GM18907 (cell line): ENCODE measurements around the gene CRACR2B.
A peak's percentile ranks its signal among the peaks of the same experiment; 100 is the strongest.

ENCODE experiments used
- ATAC-seq: cut with Tn5 transposase; IDR thresholded peaks from one replicate; pipeline ENCODE4 v1.9.1; 2021; ENCODE audit warnings: mild to moderate bottlenecking, moderate library complexity; ENCODE audit not compliant: unreplicated experiment

CRACR2B gene

DNA sequence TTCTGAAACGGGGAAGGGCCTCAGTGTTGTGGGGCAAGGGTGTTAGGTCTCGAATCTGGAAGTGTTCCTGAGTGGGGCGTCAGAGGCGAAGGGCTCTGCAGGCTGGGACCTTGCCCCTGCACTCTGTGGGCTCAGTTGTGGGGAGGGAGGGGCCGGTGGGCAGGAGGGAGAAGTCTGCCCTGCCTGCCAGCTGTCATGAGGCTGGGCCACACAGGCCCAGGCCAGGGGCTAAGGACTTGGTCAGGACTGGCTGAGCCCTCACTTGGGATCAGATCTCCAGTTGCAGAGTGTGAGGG is at the start of gene CRACR2B:
CRACR2B (plus strand) TSS at position 23 of the 296 bp plus-strand sequence. CDS start 689 bp downstream, outside the sequence.
- ATAC-seq: peak; percentile 7

DNA sequence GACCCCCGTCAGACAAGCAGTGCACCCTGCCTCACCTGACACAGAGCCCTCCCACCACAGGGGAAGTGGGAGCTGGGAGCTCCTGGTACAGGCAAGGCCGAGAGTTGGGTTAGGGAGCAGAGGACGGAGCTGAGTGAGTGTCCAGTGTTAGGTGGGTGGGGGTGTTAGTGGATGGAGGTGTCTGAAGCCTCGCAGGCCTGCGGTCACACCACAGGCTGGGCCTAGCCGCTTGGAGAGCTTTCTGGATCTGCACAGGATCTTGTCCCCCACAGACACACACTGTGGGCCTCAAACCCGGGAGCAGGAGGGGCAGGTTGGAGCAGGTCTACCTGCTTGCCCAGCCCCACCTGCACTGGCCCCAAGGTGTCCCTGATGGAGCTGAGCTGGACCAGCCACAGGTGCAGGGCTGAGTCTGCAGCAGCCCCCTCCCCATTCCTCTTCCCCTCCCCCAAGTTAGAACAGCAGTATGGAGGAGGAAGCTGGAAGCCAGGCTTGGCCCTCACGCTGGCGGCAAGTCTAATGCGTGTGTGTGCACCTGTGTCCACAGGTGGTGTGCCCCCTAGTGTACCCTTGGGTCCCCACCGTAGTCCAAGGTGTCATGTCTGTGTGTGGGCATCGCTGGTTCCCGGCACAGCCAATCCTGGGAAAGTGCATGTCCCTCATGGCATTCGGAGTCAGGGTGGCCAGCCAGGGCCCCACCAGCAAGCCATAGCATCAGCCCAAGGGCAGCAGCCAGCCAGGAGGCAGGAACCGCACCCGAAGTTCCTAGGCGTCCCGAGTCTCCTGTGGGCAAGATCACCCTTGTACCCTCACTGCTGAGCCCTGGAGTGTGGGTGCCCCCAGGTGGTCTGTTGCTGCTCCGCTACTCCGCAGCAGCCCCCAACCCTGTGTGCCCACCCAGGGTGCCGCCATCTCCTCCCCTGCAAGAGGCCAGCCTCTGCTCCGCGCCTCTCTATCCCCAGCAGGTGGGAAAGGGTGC is 48.5 kb upstream of the CRACR2B start:
- no peak for ATAC-seq

GRCh38 chr11:779955-780532 is 47.7 kb upstream of the CRACR2B start:
- no peak for ATAC-seq

DNA sequence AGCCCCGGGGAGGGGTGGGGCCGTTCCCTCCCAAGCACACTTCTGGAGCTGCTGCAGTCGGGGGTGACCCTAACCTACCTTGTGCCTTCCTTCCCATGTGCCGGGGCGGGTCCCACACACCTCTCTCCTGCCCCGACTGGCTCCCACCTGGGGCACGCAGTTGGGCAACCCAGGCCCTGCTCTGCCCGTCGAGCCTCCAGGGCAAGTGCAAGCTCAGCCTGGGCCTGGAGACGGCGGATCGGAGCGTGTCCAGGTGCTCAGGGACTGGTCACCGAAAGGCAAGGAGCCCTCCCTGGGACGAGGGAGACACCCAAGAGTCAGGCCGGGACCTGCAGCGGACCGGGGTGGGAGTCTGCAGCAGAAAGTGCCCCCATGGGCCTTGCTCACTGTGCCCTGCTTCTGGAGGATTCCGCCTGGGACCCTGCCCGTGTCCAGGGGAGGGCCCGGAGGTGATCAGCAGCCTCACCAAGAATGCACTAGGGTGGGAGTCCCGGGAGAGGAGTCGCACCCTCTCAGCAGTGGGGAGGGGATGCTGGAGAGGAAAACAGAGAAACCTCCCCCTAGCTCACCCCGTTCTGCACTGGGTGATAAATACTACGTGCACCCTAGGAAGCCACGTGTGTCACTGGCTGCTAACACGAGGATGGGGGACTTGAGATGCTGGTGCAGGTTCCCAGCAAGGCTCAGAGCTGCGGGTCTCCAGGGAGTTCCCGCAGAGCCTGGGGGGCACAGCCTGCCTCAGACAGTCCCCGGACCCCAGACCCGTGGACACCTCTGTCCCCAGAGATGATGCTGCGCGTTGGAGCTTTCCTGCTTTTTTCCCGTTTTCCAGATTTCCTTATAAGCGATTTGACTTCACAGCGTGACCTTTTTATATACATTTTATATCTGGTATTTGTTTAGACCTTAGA is 45.2 kb upstream of the CRACR2B start:
- no peak for ATAC-seq

DNA sequence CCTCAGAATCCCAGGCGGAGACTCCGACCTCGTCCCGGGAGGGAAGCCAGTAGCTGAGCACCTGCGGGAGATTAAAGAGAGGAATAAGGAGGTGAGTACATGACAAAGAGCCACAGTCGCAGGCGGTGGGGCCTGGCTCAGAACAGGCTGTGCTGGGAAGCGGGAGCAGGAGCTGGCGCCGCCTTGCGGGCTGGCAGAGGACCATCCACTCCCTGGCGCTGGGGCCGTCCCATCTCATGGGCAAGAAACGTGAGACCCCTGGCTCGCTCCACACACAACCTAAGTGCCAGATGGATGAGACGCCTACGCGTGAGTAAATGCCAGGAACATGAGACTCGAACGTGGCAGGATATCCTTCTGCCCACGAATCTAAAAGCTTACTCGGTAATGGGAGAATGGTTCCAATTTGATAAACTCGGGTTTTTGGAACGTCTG is 44.1 kb upstream of the CRACR2B start:
- no peak for ATAC-seq

- no peak for ATAC-seq
Measured at GRCh38 chr11:786235-787083, 41.3 kb upstream of the CRACR2B start.

- no peak for ATAC-seq
Measured at GRCh38 chr11:787084-787675, 40.5 kb upstream of the CRACR2B start.

DNA sequence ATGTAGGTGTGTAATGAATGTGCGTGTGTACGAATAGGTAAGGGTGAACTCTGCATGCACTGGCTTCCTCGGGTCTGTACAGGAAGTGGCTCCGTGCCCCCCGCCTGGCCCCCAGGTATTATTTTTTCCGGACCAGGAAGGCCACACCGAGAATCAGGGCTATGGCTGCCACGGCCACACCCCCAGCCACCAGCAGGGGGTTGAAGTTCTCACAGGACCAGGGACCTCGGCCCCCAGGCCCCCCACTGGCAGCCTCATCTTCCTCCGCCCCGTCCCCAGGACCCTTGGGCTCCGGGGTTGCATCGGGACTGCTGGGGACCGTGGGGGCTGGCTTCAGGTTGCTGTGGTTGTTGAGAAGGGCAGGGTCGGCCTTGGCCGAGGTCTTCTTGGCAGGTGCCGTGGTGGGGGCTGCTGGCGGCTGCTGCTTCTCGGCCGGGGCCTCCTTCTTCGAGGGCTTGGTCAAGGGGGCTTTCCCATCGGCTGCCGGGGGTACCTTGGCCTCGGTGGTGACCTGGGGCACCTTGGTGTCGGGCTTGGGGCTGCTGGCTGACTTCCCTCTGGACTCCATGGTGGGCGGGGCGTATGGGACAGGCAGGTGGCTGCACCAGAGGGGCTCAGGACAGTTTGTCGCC is 39.6 kb upstream of the CRACR2B start:
- no peak for ATAC-seq

GRCh38 chr11:788953-789940 is 38.5 kb upstream of the CRACR2B start:
- no peak for ATAC-seq

- no peak for ATAC-seq
Measured at GRCh38 chr11:789943-790342, 37.8 kb upstream of the CRACR2B start, which contains the start of gene CEND1. TSS of gene CEND1 (minus strand) at chr11:790090. CDS start at chr11:788576, 1,514 bp downstream.

GRCh38 chr11:790721-791564 is 36.8 kb upstream of the CRACR2B start:
- no peak for ATAC-seq

DNA sequence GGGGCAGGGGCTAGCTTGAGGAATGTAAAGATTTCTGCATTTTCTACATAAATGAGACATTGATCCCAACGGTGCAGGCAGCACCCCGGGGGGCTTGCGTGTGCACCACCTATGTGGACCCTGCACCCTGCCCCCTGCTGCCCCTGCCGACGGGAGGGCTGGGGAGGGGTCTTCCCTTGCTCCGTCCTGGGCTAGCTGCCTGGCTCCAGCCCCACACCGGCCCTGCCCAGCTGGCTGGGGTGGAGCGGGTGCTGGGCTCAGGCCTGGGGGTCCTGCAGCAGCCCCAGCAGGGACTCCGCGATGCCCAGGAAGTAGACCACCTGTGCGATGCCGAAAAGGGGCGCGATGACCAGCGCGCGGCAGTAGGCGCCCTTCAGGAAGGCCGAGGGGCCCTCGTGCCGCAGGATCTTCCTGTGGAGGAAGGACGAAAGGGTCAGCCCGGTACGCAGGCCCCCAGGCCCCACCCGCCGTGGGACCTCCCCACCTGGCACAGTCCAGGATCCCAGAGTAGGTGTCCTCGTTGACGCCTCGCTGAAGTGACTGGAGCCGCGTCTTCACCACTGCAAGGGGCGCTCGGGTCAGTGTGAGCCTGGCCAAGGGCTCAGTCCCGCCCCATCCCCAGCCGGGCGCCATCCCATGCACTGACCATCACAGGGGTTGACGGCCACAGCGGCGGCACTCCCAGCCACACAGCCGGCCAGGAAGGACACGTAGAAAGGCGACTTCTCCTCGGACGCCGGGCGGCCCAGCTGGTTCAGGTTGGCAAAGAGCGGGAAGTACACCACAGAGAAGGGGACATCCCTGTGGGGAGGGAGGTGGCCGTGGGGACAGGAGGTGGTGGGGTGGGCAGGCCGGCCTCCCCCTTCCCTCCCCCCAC is 35.8 kb upstream of the CRACR2B start:
- no peak for ATAC-seq

GRCh38 chr11:792535-792821 is 35.2 kb upstream of the CRACR2B start:
- ATAC-seq: no peak

DNA sequence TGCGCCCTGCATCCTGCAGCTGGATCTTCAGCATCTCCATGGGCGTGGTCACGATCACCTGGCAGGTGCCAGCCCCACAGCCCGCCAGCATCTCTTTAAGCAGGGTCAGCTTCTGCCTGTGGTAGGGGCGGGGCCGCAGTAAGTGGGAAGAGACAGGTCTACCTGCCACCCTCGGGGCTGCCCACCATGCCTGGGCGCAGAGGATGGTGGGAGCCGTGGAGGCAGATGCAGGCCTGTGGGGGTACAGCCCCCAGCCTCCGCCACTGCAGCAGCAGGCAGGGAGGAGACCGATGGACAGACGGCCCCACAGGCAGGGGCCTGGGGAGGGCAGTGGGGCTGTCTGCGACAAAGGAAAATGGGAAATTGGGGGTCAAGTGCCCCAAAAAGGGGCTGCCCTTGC is 34.8 kb upstream of the CRACR2B start:
- ATAC-seq: no peak

DNA sequence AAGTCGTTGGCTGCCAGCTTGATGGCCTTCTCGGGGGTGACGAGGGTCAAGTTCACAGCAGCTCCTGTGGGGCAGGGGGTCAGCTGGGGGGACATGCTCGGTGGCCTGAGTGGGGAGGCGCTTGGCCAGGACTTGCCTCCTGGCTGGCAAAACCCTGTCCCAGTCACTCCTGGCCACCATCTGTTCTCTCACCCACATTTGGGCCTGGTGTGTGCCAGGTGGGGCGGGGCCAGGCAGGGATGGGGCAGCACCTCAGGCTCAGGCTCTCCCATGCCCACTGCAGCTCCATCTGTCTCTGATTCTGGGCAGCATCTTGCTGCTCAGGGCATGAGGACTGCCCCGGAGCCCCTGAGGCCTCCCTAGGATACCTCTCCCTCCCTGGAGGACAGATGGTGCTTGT is 34.2 kb upstream of the CRACR2B start:
- ATAC-seq: no peak

GRCh38 chr11:794013-794765 is 33.5 kb upstream of the CRACR2B start:
- no peak for ATAC-seq
